MM.1S (cell line): Measurements from ENCODE around the gene RABL6.

Experiments used
- DNase-seq: peaks from one replicate; pipeline ENCODE4 v3.0.0-alpha.2; 2015
- H2AFZ ChIP-seq: fragments of 300-600 bp; sonication (generic); 2 replicates; pipeline ENCODE4 v1.6.0; 2016; ENCODE audit warnings: antibody characterized with exemption, low read length
- H3F3A ChIP-seq: fragments of 300-600 bp; sonication (generic); 2 replicates; pipeline ENCODE4 v1.6.1; 2016; ENCODE audit warnings: mild to moderate bottlenecking, antibody characterized with exemption, low read length, moderate library complexity, mixed read lengths; ENCODE audit not compliant: insufficient read depth
- H3K27ac ChIP-seq: fragments of 300-600 bp; sonication (generic); 2 replicates; pipeline ENCODE4 v1.5.1; 2016; ENCODE audit warnings: mild to moderate bottlenecking, low read length
- H3K27me3 ChIP-seq: fragments of 300-600 bp; sonication (generic); replicated peaks from 2 replicates; pipeline ENCODE4 v1.6.0; 2016; ENCODE audit warnings: low read length; ENCODE audit not compliant: insufficient read depth
- H3K36me3 ChIP-seq: fragments of 300-600 bp; sonication (generic); replicated peaks from 2 replicates; pipeline ENCODE4 v1.6.1; 2016; ENCODE audit warnings: mild to moderate bottlenecking, low read length, mixed read lengths; ENCODE audit not compliant: insufficient read depth
- H3K4me1 ChIP-seq: fragments of 300-600 bp; sonication (generic); 2 replicates; pipeline ENCODE4 v1.6.1; 2016; ENCODE audit warnings: low read length, mixed read lengths
- H3K4me2 ChIP-seq: fragments of 300-600 bp; sonication (generic); 2 replicates; pipeline ENCODE4 v1.6.0; 2016; ENCODE audit warnings: low read depth, low read length
- H3K4me3 ChIP-seq: fragments of 300-600 bp; sonication (generic); 2 replicates; pipeline ENCODE4 v1.5.1; 2016; ENCODE audit warnings: low read length, mixed read lengths
- H3K79me2 ChIP-seq: fragments of 300-600 bp; sonication (generic); 2 replicates; pipeline ENCODE4 v1.6.1; 2016; ENCODE audit warnings: mixed run types, low read length, mixed read lengths
- H3K9ac ChIP-seq: fragments of 300-600 bp; sonication (generic); 2 replicates; pipeline ENCODE4 v1.6.1; 2016; ENCODE audit warnings: low read length, mixed read lengths
- H3K9me2 ChIP-seq: fragments of 300-600 bp; sonication (generic); replicated peaks from 2 replicates; pipeline ENCODE4 v1.6.1; 2016; ENCODE audit warnings: mild to moderate bottlenecking, low read length, mixed read lengths; ENCODE audit not compliant: insufficient read depth
- H3K9me3 ChIP-seq: fragments of 300-600 bp; sonication (generic); replicated peaks from 2 replicates; pipeline ENCODE4 v1.6.1; 2016; ENCODE audit warnings: mild to moderate bottlenecking, low read length, mixed read lengths; ENCODE audit not compliant: insufficient read depth
- H4K20me1 ChIP-seq: fragments of 300-600 bp; sonication (generic); 2 replicates; pipeline ENCODE4 v1.6.1; 2016; ENCODE audit warnings: mild to moderate bottlenecking, low read length, moderate library complexity, mixed read lengths; ENCODE audit not compliant: insufficient read depth
- EZH2 ChIP-seq: fragments of 300-600 bp; sonication (generic); optimal IDR thresholded peaks from 2 replicates; pipeline ENCODE3; 2017; ENCODE audit warnings: low read depth, mild to moderate bottlenecking, antibody characterized with exemption, low read length, mixed read lengths
- EZH2phosphoT487 ChIP-seq: fragments of 300-600 bp; sonication (generic); IDR thresholded peaks from 2 replicates; pipeline ENCODE4 v1.6.1; 2018; ENCODE audit warnings: antibody characterized with exemption, low read length
- TF ChIP-seq, protein P1 (sequence below): fragments of 300-600 bp; sonication (generic); IDR thresholded peaks from 2 replicates; pipeline ENCODE4 v1.5.1; 2016; ENCODE audit warnings: antibody characterized with exemption, low read length, mixed read lengths

RABL6 gene

DNA sequence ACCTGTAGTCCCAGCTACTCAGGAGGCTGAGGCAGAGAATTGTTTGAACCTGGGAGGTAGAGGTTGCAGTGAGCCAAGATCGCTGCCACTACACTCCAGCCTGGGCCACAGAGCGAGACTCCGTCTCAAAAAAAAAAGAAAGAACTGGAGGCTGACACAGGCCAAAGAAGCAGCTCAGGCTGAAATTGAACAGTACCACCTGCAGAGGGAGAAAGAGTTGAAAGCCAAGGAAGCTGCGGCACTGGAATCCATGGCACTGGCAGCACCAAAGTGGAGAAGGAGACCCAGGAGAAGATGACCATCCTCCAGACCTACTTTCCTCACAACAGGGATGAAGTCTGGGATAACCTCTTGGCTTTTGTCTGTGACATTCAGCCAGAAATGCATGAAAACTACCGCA is 27.9 kb upstream of the RABL6 start:
- H3K4me3 ChIP-seq = no peak overlapping the region

DNA sequence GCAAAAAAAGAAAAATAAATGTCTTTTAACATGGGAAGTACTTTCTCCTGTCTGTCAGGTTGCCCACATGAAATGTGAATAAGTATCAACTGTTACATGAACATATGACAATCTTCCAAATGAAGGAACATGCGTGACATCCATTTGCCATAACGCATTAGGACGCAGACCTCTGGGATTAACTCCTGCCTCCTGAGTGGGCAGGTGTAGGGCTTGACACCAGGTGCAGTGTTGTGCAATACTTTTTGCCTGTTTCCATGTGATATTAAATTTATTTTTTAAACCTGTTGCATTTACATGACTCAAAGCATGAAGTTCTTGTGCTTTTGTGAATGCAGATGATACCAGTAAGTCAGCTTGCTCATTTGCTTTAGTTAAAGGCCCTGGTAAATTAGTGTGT is 25.3 kb upstream of the RABL6 start:
- Histone ChIP-seq H3K4me1 (no peaks in the 10 kb centered on the region; the same call in 1 of the 2 replicates), H2AFZ (no peak overlapping the region), H3K9me2 (no peaks in the 10 kb centered on the region), H3K9ac (no peak overlapping the region), H3K27ac (no peak overlapping the region), H4K20me1 (no peaks in the 10 kb centered on the region), H3K27me3 (peaks cover 68% of the 10 kb centered on the region), H3K9me3 (no peaks in the 10 kb centered on the region), H3K36me3 (no peaks in the 10 kb centered on the region), H3K79me2 (no peaks in the 10 kb centered on the region), H3K4me3 (no peak overlapping the region), H3F3A (no peaks in the 10 kb centered on the region), H3K4me2 (no peak overlapping the region)
- no peak for DNase-seq
- TF ChIP-seq EZH2phosphoT487 (no peak), EZH2 (no peak)
- TF ChIP-seq, protein P1, sequence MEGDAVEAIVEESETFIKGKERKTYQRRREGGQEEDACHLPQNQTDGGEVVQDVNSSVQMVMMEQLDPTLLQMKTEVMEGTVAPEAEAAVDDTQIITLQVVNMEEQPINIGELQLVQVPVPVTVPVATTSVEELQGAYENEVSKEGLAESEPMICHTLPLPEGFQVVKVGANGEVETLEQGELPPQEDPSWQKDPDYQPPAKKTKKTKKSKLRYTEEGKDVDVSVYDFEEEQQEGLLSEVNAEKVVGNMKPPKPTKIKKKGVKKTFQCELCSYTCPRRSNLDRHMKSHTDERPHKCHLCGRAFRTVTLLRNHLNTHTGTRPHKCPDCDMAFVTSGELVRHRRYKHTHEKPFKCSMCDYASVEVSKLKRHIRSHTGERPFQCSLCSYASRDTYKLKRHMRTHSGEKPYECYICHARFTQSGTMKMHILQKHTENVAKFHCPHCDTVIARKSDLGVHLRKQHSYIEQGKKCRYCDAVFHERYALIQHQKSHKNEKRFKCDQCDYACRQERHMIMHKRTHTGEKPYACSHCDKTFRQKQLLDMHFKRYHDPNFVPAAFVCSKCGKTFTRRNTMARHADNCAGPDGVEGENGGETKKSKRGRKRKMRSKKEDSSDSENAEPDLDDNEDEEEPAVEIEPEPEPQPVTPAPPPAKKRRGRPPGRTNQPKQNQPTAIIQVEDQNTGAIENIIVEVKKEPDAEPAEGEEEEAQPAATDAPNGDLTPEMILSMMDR = no peak

More for the DNA sequence above, 27.9 kb upstream of the RABL6 start:
- Histone ChIP-seq H3K36me3 (no peaks in the 10 kb centered on the region), H3K79me2 (no peaks in the 10 kb centered on the region), H2AFZ (no peak overlapping the region), H3K27me3 (peaks cover 53% of the 10 kb centered on the region), H3K4me2 (no peak overlapping the region), H3F3A (0 out of 2 replicates have a peak, but pooled peaks cover 4% of the 10 kb centered on the region), H3K9me2 (no peaks in the 10 kb centered on the region), H4K20me1 (no peaks in the 10 kb centered on the region), H3K4me1 (peaks cover 8% of the 10 kb centered on the region), H3K9ac (no peak overlapping the region), H3K27ac (no peak overlapping the region), H3K9me3 (no peaks in the 10 kb centered on the region)
- DNase-seq = no peak
- TF ChIP-seq, protein P1 = no peak; the same call in 1 of the 2 replicates

DNA sequence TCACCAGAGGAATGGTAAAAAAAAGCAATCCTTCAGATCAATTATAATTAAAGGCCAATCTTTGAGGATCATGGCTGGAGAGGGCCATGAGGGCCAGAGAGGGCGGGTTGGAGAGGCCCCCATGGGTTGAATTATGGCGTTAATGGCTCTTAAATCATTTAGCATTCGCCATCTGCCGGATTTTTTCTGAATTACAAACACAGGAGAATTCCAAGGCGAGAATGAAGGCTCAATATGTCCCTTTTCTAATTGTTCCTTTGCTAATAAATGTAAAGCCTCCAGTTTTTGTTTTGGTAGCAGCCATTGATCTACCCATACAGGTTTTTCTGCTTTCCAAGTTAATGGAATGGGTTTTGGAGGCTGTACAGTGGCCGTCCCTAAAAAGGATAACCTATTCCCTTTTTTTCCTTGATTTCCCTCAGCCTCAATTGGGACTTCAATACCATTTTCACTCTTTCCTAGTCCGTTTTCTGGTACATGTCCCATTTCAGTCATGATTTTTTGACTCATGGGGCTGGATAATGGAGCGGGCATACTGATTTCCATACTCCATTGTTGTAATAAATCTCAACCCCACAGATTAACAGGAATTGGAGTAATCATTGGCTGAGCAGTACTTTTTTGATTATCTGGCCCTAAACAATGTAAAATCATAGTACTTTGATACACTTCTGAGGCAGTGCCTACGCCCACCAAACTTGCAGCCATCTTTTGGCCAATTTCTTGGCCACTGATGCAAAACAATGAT is 23.3 kb upstream of the RABL6 start:
- no peaks in the 10 kb centered on the region for H3K9me3 ChIP-seq
- no peak overlapping the region for H2AFZ ChIP-seq
- no peak overlapping the region for H3K27ac ChIP-seq
- no peaks in the 10 kb centered on the region for H3K79me2 ChIP-seq
- peaks cover 48% of the 10 kb centered on the region for H3K27me3 ChIP-seq
- TF ChIP-seq, protein P1 = peak; percentile 46
- TF ChIP-seq EZH2phosphoT487 = no peak
- H3K36me3 ChIP-seq = no peaks in the 10 kb centered on the region
- no peaks in the 10 kb centered on the region for H3K9me2 ChIP-seq
- H3F3A ChIP-seq = no peaks in the 10 kb centered on the region
- H3K4me1 ChIP-seq = no peaks in the 10 kb centered on the region; the same call in 1 of the 2 replicates
- no peak overlapping the region for H3K9ac ChIP-seq
- H4K20me1 ChIP-seq = no peaks in the 10 kb centered on the region
- no peak overlapping the region for H3K4me3 ChIP-seq
- no peak overlapping the region for H3K4me2 ChIP-seq
- peak; percentile 57 for DNase-seq
